Hematopoietic multipotent progenitor cell treated with erythropoietin and hydrocortisone succinate and interleukin-3 and kit ligand, for 6 days (in vitro differentiated cells): ENCODE results near the gene PREB.

Experiments
- DNase-seq: peaks from one replicate; pipeline ENCODE4 v3.0.0-alpha.2; 2015

Gene PREB

DNA sequence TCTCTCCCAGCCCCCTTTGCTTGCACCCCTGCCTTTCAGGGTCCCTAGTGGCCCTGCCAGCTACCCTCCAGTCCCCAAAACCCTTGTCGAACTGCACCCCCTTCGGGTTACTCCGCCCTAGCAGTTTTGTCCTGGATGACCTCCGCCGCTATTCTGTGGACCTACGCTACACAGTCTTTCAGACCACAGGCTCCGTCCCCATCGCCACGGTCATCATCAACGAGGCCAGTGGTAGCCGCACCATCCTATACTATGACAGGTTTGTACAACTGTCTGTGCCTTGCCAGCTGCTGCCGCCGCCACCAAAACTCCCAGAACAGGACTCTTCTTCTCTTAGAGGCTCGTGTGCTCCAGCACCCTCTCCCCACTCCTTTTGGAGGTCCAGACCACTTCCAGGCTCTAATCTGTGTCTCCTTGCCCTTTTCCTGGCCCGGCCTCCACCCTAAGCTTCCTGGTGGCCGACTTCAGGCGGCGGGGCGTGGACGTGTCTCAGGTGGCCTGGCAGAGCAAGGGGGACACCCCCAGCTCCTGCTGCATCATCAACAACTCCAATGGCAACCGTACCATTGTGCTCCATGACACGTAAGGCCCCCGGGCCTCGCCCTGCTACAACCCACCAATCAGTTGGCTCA lies 40.0 kb downstream of the PREB start:
- no peak for DNase-seq

GRCh38 chr2:27093430-27094352 lies 40.7 kb downstream of the PREB start:
- no peak for DNase-seq

DNA sequence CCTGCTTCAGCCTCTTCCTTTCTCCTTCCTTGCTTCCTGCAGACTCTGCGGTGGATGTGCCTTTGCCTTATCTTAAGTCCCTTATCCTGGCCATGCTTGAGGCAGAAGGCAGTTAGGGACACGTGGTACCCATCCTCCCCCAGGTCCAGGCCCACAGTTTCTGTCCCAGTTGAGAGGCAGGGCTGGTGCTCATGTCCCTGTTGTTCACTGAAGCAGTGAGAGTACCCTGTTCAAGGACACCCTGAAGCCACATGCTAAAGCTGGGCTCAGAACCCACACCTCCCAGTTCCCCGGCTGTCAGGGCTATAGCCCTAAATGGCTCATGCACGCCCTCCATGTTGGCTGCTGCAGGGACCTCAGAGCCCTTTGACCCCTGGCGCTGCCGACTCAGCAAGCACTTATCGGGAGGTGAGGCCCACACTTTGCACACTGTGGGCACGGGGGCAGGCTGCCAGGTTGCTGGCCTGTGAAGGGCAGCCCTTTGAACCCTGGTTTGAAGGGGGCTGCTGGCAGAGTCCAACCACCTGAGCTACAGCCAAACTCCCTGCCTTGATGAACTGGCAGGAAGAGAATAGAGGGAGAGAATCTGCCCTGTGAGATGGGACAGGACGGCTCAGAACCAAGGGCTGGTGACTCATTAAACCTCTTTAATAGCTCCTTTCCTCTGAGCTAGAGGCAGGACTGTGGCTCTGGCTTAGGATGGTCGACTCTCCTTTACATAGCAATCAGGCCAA lies 41.6 kb downstream of the PREB start:
- DNase-seq = peak; percentile 61

- no peak for DNase-seq
Observed at GRCh38 chr2:27091746-27092695, 42.4 kb downstream of the PREB start.

- no peak for DNase-seq
Observed at GRCh38 chr2:27089111-27089954, 45.1 kb downstream of the PREB start.

DNA sequence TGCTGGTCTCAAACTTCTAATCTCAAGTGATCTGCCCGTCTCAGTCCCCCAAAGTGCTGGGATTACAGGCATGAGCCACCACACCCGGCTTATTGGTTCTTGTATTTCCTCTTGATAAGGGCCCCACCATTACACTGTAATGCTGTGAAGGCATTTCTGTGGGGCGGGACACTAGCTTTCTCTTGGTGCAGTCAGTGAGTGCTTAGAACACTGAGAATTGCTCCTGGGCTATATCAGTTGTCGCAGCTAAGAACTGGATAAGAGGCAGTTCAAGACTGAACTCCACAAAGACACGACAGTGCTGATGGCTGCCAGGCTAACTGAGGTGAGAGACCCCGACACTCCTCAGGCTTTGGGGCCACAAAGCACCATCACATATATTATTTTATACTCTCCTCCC lies 45.8 kb downstream of the PREB start:
- peak; percentile 84 for DNase-seq

DNA sequence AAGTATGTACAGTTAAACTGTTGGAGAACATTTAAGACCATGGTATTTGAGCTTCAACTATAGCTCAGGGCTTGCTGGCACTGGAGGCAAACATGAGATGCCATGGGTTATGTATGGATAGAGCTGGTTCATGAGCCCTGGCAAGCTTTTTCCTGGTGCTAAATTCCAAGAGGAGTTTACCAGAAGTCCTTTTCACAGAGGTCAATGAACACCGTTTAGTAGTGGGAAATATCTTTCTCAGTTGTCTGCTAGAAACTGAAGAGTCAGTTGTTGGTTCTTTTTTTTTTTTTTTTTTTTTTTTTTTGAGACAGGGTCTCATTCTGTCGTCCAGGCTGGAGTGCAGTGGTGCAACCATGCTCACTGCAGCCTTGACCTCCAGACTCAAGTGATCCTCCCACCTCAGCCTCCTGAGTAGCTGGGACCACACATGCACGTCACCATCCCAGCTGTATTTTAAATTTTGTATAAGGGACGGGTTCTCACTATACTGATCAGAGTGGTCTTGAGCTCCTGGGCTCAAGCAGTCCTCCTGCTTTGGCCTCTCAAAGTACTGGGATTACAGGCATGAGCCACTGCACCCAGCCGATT lies 46.5 kb downstream of the PREB start:
- DNase-seq = no peak

DNA sequence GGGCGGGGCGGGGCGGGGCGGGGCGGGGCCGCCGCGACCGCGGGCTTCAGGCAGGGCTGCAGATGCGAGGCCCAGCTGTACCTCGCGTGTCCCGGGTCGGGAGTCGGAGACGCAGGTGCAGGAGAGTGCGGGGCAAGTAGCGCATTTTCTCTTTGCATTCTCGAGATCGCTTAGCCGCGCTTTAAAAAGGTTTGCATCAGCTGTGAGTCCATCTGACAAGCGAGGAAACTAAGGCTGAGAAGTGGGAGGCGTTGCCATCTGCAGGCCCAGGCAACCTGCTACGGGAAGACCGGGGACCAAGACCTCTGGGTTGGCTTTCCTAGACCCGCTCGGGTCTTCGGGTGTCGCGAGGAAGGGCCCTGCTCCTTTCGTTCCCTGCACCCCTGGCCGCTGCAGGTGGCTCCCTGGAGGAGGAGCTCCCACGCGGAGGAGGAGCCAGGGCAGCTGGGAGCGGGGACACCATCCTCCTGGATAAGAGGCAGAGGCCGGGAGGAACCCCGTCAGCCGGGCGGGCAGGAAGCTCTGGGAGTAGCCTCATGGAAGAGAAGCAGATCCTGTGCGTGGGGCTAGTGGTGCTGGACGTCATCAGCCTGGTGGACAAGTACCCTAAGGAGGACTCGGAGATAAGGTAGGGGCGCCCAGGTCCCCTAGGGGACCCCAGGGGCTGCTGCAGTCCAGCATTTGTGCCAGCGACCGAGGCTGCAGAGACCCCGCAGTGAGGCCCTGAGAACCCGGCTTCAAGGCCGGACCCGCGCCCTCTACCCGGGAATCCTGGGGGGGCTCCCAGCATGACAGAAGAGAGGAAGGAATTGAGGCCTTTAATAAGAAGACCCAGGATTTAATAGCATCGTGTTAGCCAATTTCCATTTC lies 47.5 kb downstream of the PREB start, which contains the start of gene KHK:
Gene KHK (plus strand): TSS at position 49 of the 870 bp plus-strand sequence. CDS start 488 bp downstream, at position 537.
- no peak for DNase-seq

DNA sequence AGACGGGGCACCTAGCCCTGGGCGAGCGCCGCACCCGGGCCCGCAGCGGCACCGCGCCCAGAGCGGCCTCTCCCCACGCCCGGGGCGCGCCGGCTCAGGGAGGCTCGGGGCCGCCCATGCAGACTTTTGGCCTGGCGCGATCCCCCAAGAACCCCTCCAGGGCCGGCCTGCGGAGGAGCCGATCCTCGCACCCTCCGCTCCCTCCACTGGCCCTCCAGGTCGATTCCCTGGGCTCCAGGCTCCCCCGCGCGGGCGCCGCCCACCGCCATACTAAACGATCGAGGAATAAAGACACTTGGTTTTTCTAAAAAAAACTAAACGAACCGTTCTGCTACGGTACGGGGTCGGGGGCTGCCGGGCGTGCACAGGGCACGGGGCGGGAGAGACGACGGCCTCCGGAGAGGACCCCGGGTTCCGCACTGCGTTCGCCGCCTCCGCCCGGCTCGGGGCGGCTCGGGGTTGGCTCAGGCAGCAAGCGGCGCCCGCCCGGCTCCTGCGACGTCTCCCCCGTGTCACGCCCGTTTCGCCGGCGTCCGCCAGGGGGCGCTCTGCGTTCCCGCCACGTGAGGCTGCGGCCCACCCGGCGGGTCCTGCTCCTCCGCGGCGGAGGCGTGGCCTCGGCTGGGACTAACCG lies 48.2 kb downstream of the PREB start:
- DNase-seq = peak; percentile 94

DNA sequence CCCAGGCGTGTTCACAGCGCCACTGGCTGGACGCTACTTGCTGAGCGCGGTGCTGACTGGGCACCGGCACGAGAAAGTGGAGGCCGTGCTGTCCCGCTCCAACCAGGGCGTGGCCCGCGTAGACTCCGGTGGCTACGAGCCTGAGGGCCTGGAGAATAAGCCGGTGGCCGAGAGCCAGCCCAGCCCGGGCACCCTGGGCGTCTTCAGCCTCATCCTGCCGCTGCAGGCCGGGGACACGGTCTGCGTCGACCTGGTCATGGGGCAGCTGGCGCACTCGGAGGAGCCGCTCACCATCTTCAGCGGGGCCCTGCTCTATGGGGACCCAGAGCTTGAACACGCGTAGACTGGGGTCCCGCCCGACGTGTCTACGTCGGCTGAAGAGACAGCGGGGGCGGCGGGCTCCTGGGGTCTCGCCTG lies 48.8 kb downstream of the PREB start:
- DNase-seq = peak; percentile 81

GRCh38 chr2:27085062-27085672 lies 49.3 kb downstream of the PREB start:
- DNase-seq = no peak

- DNase-seq = no peak
Observed at GRCh38 chr2:27084297-27085061, 50.0 kb downstream of the PREB start.

DNA sequence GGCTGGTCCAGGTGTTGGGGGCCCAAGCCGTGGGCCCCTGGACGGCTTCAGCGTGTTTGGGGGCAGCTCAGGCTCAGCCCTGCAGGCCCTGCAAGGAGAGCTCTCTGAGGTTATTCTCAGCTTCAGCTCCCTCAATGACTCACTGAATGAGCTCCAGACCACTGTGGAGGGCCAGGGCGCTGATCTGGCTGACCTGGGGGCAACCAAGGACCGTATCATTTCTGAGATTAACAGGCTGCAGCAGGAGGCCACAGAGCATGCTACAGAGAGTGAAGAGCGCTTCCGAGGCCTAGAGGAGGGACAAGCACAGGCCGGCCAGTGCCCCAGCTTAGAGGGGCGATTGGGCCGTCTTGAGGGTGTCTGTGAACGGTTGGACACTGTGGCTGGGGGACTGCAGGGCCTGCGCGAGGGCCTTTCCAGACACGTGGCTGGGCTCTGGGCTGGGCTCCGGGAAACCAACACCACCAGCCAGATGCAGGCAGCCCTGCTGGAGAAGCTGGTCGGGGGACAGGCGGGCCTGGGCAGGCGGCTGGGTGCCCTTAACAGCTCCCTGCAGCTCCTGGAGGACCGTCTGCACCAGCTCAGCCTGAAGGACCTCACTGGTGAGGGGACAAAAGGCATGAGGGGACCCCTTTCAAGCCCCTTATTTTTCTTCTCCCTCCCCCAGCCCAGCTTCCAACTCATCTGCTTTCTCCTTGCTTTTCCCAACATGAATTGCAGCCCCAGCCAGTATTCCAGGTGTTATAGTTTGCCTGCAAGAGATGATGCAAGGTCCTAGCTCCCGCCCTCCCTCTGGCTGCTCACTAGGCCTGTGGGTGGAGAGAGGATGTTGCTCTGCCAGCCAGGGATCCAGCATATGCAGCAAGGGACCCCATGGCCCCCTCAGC lies 50.8 kb downstream of the PREB start:
- DNase-seq = no peak

DNA sequence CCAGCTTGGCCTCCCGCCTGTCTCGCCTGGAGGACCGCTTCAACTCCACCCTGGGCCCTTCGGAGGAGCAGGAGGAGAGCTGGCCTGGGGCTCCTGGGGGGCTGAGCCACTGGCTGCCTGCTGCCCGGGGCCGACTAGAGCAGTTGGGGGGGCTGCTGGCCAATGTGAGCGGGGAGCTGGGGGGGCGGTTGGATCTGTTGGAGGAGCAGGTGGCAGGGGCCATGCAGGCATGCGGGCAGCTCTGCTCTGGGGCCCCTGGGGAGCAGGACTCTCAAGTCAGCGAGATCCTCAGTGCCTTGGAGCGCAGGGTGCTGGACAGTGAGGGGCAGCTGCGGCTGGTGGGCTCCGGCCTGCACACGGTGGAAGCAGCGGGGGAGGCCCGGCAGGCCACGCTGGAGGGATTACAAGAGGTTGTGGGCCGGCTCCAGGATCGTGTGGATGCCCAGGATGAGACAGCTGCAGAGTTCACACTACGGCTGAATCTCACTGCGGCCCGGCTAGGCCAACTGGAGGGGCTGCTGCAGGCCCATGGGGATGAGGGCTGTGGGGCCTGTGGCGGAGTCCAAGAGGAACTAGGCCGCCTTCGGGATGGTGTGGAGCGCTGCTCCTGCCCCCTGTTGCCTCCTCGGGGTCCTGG lies 51.5 kb downstream of the PREB start:
- DNase-seq = no peak

GRCh38 chr2:27081984-27082772 lies 52.3 kb downstream of the PREB start:
- no peak for DNase-seq
